ENCODE measurements around the gene SOX13.
"Not testable (repeated sequence)": the region's sequence is repeated elsewhere in the genome, so short reads cannot be mapped to it uniquely, and the experiment has no call there.

Gene SOX13

DNA sequence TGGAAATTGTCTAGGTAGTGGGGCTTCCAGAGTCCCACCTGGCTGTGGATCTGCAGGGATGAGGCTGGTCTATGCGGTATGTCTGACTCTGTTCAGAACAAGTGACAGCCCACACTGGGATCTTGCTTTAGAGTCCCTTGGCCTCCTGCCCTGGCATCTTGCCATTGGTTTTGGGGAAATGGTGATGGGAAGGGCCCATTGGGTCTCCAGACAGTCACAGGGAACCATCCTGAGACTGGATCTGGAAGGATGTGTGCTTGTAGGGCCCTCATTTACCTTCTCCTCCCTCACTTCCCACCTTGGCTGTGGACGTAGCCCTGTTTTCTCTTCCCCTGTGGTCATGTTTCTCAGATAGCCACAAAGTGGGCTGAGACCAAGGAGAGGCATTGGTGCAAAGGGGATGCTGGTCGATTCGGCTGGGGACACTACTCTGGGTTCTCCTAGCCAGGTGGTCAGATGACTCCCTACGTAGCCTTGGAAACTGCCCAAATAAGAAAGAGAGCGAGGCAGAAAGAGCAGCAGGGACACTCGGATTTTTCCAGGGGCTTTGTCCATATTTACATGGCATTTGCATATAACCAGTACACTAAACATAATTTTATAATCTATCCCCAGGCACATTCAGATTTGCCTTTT is 15.1 kb downstream of the SOX13 start:
- DNase-seq (ENCODE audit: low read depth in 2 of 2), result no peak

DNA sequence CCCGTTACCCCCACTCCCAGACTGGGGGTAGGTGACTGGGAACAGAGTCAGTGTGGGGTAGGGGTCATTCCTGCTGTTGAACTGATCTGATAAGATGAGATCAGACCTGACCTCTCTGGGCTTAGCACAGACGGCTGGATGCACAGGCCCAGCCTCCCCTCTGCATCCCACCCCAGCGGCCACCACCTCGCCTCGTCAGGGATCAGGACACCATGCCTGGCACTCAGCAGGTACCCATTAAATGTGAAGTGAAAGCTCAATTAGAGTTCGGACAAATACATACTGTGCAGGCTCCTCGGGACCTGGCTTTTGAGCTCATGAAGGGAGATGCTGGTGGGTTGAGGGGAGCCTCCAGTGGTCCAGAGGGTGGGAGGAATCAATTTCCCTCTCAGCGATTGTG is 15.7 kb downstream of the SOX13 start:
- DNase-seq (ENCODE audit: low read depth in 2 of 2), result no peak

DNA sequence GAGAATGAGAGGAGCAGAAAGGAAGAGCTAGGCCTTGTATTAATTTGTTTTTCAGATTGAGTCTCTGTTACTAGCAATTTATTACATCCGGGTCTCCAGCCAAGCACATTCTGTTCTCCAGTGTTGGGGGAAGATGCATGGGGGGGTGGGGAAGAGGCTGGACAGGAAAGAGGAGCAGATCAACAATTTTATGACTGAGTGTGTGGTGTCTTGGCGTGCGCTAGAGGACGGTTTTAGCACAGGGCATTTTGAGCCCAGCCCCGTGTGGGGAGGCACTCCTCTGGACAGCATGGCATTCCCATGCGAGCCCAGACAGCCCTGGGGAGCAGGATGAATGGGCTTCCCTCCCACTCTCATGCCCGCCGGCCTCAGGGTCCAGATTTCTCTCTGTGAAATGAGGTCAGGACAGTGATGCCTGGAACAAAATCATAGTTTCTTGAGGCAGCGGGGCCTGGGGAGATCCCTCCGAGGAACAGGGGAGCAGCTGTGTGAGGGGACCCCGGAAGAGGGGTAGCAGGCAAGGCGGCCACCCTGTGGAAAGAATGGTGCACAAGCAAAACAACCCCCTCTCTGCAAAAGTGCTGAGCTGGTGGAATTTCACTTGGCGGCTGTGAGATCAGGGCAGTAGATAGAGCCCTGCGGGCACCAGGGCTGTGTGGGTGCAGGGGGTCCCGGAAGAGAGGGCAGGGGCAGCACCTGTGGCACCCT is 16.3 kb downstream of the SOX13 start:
- DNase-seq (ENCODE audit: low read depth in 2 of 2), result no peak

DNA sequence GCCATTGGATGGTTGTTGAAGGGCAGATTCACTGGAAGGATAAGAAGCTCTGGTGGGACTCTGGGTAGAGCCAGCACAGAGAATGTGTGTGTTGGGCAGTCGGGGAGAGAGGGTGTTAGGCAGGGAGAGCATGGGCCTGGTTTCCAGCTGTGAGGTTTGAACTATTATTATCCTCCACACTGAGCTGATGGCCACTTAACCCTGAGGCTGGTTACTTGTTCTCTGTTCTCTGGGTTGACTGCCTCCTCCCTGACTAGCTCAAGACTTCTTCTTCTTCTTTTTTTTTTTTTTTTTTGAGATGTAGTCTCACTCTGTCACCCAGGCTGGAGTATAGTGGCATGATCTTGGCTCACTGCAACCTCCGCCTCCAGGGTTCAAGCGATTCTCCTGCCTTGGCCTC is 17.2 kb downstream of the SOX13 start:
- DNase-seq (ENCODE audit: low read depth in 2 of 2), result not testable (repeated sequence)

DNA sequence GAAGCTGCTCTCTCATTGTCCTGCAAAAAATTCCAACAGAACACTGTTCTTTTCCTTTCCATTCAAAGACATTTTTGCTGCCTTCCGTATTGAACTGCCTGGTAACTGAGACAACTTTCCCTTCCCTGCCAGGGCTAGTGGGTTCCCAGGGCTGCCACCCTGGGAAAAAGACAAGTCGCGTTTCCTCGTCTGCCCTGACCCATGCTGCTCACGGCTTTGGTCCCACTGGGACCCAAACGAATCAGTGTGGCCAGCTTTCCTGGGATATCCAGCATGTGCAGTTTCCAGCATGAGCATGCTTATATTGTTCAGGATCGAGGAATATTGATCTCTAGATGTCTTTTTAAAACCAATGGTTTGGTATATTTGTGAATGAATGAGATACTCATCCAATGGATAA is 18.2 kb downstream of the SOX13 start:
- no peak for DNase-seq (ENCODE audit: low read depth in 2 of 2)

DNA sequence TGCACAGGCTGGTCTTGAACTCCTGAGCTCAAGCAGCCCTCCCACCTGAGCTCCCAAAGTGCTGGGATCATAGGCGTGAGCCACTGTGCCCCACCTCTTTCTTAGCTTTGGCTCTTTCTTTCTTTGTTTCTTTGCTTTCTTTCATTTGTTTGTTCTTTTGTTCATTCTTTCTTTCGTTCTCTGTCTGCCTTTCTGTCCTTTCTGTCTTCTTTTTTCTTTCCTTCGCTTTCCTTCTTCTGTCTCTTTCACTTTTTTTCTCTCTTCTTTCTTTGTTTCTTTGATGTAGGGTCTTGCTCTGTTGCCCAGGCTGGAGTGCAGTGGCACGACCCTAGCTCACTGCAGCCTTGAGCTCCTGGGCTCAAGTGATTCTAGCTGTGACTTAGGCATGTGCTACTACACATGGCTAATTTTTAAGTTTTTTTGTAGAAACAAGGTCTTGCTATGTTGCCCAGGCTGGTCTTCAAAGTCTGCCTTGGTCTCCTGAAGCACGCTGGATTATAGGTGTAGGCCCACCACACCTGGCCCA is 18.9 kb downstream of the SOX13 start:
- DNase-seq (ENCODE audit: low read depth in 2 of 2), result no peak

DNA sequence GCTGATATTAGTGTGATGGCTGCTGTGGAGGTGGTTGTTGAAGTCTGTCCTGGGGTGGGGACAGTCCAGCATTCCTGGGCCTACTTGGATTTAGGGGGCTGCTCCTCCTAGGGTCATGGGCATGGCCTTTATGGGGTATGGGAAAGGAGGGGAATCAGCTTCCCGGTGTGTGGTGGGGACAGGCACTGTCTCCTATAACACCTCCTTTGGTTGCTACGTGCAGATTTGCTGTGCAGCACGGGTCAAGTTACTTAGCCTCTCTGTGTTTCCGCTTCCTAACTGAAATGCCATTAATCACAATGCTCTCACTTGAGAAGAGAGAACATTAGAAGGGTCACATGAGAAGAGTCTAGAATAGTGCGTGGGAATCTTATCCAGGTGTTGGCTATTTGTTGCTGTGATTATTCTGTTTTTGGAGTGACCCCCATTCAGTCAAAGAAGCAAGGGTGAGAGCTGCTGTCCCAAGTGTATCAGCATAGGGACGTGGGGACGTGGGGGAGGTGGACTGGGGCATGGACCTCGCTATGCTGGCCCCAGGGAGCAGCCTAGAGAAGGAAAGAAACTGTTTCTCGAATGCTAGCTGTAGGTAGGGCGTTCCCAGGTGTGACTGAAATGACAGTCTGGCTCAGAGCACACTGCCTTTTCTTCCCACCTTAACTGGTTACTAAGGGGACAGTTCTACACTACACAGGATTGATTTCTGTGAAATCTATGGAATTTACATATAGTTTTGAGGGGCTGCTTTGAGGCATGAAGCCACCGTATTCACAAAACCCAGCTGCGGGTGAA is 19.9 kb downstream of the SOX13 start:
- DNase-seq (ENCODE audit: low read depth in 2 of 2), result no peak

DNA sequence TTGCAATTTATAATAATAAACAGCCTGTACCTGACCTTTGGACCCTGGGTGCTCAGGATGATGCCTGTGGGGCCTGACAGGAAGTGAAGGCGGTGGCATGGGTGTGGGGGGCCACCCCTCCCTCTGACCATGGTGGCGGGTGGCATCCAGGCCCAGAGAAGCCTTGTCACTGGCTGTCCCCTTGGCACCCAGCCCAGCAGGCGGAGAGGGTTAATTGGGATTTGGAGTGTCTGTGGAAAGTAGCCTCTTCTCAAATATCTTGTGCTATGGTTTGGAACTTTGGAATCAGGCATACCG is 20.5 kb downstream of the SOX13 start:
- DNase-seq (ENCODE audit: low read depth in 2 of 2), result no peak

DNA sequence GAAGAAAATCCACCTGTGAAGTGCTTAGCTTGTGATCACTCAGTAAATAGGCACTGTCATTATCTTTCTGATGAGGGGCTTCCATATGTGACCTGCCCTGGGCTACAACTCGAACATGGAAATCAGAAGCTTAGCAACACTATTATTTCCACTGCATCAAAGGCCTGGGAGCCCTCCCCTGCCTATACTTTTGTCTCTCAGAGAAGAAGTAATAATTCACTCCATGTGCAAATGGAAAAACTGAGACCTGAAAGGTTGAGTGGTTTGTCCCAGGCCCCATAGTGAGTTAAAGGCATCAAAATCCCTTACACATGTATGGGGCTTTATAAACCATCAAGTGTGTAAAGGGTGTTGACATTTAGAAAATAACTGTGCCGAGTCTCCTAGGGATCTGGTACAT is 20.9 kb downstream of the SOX13 start:
- DNase-seq (ENCODE audit: low read depth in 2 of 2), result no peak

DNA sequence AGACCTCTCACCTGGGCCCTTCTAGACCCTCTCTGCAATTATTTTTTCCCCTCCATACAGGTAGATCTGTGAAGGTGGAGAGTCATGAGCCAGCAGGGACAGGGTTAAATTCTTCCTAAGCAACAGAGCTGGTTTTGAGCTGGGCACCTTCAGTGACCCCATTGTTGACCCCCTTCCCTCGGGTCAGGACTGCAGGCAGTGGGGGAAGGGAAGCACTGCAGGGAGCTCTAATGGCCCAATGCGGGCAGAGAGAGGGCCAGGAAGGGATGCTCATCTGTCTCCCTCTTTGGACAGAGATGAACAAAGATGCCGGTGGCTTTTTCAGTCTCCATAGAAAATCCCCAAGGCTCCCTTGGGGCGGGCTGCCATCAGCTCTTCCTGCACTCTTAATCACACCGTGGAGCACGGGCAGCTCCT is 21.4 kb downstream of the SOX13 start:
- no peak for DNase-seq (ENCODE audit: low read depth in 2 of 2)

DNA sequence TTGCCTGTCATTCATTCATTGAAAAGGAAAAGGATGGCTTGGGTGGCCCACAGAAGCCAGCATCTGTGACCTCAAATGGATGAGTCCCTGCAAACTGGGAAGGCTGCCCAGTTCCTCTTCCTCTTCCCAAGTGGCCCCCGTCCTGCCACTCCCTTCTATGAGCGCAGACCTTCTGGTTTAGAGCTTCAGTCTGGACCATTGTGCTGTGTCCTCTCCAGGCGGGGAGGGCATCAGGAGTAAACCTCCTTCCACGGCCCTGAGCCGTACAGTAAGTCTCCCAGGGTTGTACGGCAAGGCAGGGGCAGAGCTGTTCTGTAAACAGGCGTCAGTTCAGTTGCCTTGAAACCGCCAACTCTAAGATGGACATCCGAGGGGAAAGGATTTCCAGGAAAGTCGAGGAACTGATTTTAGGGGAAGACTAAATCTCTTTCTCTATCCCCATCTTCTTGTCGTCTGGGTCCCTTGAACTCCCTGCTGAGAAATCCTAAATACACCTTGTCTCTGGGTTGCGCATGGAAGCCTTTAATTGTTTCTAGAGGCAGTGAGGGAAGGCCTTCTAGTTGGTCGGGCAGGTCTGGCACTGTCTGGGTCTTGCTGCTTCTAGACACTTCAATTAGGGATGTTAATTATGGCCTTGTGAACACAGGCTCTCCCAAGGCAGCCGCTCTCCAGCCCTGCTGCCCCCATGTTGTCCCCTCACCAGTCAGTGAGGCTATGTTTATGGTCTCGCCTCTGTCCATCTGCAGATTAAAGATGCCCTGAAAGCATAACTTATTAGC is 22.1 kb downstream of the SOX13 start:
- no peak for DNase-seq (ENCODE audit: low read depth in 2 of 2)

DNA sequence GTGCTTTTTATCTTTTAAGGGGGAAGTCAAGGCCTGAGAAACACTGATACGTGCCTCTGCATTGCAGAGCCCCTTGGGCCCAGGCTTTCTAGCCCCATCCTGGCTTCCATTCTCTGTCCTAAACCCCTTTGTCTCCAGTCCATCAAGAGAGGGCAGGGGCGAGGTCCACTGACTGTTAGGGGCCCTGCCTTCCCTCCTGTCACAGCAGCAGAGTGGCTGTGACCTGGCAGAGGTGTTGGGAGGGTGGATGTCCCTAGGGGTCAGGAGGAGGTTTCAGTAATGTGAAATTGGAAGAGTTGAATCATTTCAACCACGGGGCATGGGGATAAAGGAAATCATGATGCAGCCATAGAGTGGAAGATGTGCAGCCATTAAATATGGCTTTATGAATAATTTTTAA is 24.0 kb downstream of the SOX13 start:
- no peak for DNase-seq (ENCODE audit: low read depth in 2 of 2)

DNA sequence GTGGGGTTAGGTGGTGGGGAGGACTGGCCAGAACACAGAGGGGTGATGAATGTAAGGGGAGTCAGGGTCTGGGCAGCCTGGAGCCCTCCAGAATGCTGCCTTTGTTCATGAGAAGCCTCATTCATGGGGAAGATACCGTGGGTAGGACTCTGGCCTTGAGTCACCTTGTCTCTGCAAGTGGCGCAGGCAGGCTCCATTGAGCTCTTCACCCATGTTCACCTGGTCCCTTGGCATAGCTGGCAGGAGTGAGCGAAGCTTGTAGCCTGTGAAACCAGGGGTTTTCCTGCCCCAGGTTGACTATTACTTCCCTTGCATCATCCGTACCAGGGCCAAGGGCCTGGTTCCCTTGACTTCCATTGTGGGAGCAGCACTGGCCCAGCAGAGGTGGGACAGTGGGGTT is 25.8 kb downstream of the SOX13 start:
- no peak for DNase-seq (ENCODE audit: low read depth in 2 of 2)

DNA sequence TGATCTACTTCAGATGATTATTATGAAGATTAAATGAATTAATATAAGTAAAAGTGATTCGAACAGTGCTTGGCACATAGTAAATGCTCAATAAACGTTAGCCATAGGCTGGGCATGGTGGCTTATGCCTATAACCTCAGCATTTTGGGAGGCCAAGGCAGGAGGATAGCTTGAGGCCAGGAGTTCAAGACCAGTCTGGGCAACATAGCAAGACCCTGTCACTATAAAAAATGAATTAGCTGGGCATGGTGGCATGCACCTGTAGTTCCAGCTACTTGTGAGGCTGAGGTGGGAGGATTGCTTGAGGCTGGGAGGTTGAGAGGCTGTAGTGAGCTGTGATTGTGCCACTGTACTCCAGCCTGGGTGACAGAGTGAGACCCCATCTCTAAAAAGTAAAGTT is 26.8 kb downstream of the SOX13 start:
- not testable (repeated sequence) for DNase-seq (ENCODE audit: low read depth in 2 of 2)

DNA sequence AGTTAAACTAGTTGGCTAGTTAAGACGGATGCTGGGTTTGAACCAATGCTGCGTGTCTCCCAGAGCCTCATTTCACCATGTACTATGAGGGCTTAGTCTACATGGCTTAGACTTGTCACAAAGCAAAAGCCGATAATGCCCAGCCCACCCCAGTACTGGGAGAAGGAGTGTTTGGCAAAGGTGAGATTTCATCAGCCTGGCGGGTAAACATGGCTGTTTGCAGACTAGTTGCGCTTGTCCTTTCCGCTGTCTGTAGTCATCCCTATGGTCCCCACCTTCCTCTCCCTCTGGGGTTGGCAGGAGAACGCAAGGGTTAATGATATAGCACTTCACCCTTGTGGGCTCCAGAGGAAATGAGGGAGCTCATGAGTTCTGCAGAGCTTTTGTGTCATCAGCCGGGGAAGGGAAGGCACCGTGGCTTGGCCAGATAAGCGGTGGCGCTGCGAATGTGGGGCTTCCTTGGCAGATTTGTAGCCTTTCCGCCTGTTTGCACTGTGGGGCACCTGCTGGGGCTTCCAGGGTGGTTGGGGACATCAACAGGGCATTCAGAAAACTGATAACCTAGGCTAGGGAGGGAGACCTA is 29.2 kb downstream of the SOX13 start:
- DNase-seq (ENCODE audit: low read depth in 2 of 2), result no peak

DNA sequence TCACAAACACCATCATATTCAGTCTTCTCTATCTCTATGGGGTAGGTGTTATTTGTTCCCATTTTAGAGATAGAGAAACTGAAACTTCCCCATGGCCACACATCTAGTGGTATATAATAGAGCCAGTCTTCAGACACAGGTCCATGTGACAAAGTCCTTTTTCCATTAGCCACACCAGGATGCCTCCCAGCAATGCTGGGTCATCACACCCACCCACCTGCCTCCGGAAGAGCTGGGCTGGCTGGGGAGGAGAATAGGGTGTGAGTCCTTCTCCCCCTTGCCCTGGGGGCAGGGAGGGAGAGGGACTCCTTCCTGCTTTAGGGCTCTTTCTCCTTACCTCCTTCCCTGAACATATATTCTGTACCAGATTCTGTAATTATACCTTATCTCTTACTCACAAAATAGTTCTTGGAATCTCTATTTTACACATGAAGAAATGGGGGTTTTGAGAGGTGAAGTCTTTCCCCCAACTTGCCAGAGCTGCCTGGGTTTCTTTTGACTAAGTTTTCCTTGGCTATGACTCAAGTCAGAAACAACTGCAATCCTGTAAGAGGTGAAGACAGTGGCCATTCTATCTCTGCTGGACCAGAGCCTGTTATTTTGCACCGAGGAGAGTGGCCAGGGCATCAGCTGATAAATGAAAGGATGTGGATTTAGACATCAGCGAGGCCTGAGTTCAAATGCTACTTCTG is 30.0 kb downstream of the SOX13 start:
- DNase-seq (ENCODE audit: low read depth in 2 of 2), result no peak

DNA sequence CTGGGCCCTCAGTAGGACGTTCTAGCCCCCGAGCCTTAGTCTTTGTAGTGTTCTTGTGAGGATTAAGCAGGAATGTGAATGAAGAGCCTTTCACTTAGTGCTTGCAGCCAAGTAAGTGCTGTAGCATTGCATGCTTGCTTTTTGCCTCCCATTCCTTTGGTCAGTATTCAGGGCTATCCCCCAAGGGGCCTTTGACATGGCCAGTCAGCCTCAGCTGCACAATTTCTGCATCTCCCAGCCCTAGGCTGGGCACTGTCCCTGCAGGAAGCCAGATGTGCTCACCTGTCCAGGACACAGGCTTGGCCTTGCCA is 30.5 kb downstream of the SOX13 start:
- DNase-seq (ENCODE audit: low read depth in 2 of 2), result no peak

DNA sequence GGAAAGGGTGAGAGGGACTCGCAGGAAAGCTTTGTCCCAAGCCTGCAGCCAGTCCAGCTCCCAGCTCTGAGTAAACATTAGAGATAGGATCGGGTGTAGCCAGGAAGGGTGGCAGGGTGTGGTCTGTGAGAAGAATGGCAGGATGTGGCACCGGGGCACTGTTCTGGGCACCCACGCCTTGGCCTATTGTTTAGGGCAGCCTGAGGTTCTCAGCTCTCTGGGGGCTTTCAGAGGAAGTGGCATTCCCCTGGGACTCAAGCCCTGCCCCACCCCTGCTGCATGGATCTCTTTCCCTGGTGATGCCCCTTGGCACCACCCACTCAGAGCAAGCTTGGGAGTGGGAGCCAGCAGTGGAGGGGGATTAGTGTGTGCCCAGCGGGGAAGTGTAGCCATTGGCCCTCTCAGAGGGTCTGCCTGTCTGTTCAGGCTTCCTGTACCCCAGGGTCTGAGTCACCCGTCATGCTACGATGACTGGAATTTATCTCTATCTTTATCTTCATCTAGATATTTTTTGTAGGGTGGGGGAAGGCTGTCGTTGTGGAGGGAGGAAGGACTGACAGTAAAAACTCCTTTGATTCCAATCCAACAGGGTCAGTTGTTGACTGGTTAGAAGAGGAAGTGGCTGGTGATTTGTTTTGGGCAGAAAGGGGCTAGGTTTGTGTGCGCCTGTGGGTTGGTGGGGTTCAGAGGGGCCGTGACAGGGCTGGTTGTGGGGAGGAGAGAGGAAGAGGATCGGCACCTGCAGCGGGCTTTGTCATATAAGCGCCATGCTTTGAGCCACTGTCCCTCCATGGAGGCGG is 31.6 kb downstream of the SOX13 start:
- no peak for DNase-seq (ENCODE audit: low read depth in 2 of 2)

DNA sequence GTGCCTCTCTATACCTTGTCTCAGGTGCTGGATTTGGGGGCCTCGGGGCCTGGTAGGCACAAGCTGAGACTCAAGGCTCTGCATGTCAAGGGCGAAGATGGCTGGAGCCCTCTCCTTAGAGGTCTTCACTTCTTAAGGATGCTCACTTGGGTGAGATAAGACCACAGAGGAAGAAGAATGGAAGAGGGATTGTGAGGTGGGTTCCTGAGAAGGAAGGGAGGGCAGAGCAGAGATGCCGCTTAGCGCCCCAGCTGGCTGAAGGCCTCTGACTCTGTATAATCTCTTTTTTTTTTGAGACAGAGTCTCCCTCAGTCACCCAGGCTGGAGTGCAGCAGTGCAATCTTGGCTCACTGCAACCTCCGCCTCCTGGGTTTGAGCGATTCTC is 32.2 kb downstream of the SOX13 start:
- no peak for DNase-seq (ENCODE audit: low read depth in 2 of 2)

DNA sequence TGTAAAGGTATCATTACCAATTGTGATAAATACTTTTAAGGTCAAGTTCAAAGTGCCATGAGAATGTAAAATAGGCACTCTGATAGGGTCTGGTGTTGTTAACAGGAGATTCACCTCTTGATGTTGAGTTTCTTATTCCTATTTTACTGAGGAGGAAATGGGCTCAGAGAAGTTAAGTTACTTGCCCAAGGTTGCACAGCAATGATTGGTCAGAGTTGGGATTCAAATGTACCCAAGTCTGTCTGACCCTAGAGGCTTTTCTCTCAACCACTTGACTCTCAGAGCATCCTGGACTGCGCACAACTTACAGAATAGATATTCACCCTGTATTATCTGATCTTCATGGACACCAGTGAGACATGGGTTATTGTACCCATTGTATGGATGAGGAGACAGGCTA is 33.9 kb downstream of the SOX13 start:
- no peak for DNase-seq (ENCODE audit: low read depth in 2 of 2)

DNA sequence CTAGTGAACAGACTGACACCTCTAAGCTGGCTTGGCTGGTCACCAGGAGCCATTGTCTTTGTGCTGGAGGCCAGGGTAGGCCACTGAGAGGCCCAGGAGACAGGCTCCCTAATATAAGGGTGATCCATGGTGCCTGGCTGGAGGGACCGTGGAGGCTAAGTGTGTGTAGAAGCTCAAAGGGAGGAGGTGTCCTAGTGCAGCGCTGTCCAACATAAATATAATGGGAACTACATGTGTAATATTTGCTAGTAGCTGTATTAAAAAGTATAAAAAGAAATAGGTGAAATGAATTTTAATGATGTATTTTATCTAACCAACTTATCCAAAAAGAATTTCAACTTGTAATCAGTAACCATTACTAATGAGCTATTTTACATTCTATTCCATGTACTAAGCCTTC is 35.0 kb downstream of the SOX13 start:
- DNase-seq (ENCODE audit: low read depth in 2 of 2), result no peak
